Endothelial cell of umbilical vein (primary cell): ENCODE results near the gene UQCR10. TPM values are rescaled to one million over a fixed set of nuclear protein-coding genes. Genes with fewer than 3 reads are reported as not detected.
"Not testable (repeated sequence)": the region's sequence is repeated elsewhere in the genome, so short reads cannot be mapped to it uniquely, and the experiment has no call there.

ENCODE experiments used
- BruUV-seq: library from RNA; stranded (reverse); fragments of 400-500 nt; replicated peaks from 2 replicates; lab custom pipeline; 2021; lab: Mats Ljungman, UMichigan
- CTCF ChIA-PET: fragments of 300-600, 350-600 bp; sonication (Branson Sonifier 250); formaldehyde crosslinking; loops from one replicate; lab custom pipeline; 2021; ENCODE audit warnings: antibody characterized with exemption, inconsistent platforms; lab: Charles Lee
- POLR2A ChIA-PET: fragments of 300-600, 350-600 bp; sonication (Branson Sonifier 250); formaldehyde crosslinking; loops from one replicate; lab custom pipeline; 2021; ENCODE audit warnings: antibody characterized with exemption, inconsistent platforms; lab: Charles Lee
- DNase-seq: peaks from one replicate; pipeline ENCODE4 v3.0.0-alpha.2; 2011; ENCODE audit warnings: low read depth, low spot score
- FAIRE-seq: peaks from 2 replicates; lab custom pipeline; 2011; peaks lifted over from hg19 to GRCh38; lab: Jason Lieb, UNC
- H2AFZ ChIP-seq: 2 replicates; pipeline ENCODE4 v1.6.0; 2012; ENCODE audit warnings: low read depth, low read length, control low read depth, inconsistent platforms
- H3K27ac ChIP-seq: 2 replicates; pipeline ENCODE4 v1.5.1; 2011; ENCODE audit warnings: low read depth, mild to moderate bottlenecking, control low read depth, low read length, moderate library complexity; ENCODE audit not compliant: insufficient read depth
- H3K27me3 ChIP-seq, 2 experiments: 2 replicates each; pipeline versions ENCODE4 v1.6.0 to v1.6.1; 2011; ENCODE audit warnings: low read length in 2 of 2, mixed read lengths in 1 of 2; ENCODE audit not compliant: control insufficient read depth in 2 of 2, insufficient read depth in 2 of 2
- H3K36me3 ChIP-seq, 2 experiments: 2 replicates in 1 of 2; 3 replicates in 1 of 2; pipeline ENCODE4 v1.5.1; 2011; ENCODE audit warnings: low read length in 2 of 2, mild to moderate bottlenecking in 1 of 2, moderate library complexity in 1 of 2; ENCODE audit not compliant: control insufficient read depth in 2 of 2, insufficient read depth in 2 of 2; ENCODE audit errors: extremely low read depth in 1 of 2
- H3K4me1 ChIP-seq: 3 replicates; pipeline ENCODE4 v1.5.1; 2011; ENCODE audit warnings: mild to moderate bottlenecking, low read length; ENCODE audit not compliant: control insufficient read depth, insufficient read depth; ENCODE audit errors: extremely low read depth
- H3K4me2 ChIP-seq: 2 replicates; pipeline ENCODE4 v1.6.1; 2011; ENCODE audit warnings: low read length, control low read depth, mixed read lengths; ENCODE audit not compliant: insufficient read depth
- H3K4me3 ChIP-seq, 3 experiments: fragments of 200-600 bp in 1 of 3; sonication (generic), shearing (Covaris generic) in 1 of 3; replicated peaks in 1 of 3; 2 replicates each; pipeline ENCODE4 v1.5.1; 2011 to 2016; ENCODE audit warnings: control low read depth in 3 of 3, low read length in 3 of 3, mild to moderate bottlenecking in 2 of 3, inconsistent platforms in 1 of 3, low read depth in 1 of 3, moderate library complexity in 1 of 3; ENCODE audit not compliant: insufficient read depth in 1 of 3
- H3K79me2 ChIP-seq: 2 replicates; pipeline ENCODE4 v1.6.0; 2012; ENCODE audit warnings: low read length, inconsistent platforms; ENCODE audit not compliant: control insufficient read depth, insufficient read depth
- H3K9ac ChIP-seq: replicated peaks from 2 replicates; pipeline ENCODE3; 2011; ENCODE audit warnings: low read length, control low read depth; ENCODE audit not compliant: insufficient read depth; ENCODE audit errors: extremely low read depth
- H3K9me1 ChIP-seq: replicated peaks from 3 replicates; pipeline ENCODE4 v1.6.0; 2011; ENCODE audit warnings: mild to moderate bottlenecking, low read length; ENCODE audit not compliant: control insufficient read depth, insufficient read depth; ENCODE audit errors: extremely low read depth
- H3K9me3 ChIP-seq: replicated peaks from 2 replicates; pipeline ENCODE4 v1.5.1; 2012; ENCODE audit warnings: low read length, inconsistent platforms; ENCODE audit not compliant: control insufficient read depth, insufficient read depth
- H4K20me1 ChIP-seq: replicated peaks from 2 replicates; pipeline ENCODE3; 2011; ENCODE audit warnings: mild to moderate bottlenecking, low read length; ENCODE audit not compliant: control insufficient read depth, insufficient read depth; ENCODE audit errors: extremely low read depth
- EZH2 ChIP-seq: IDR thresholded peaks from 2 replicates; pipeline ENCODE4 v1.6.1; 2012; ENCODE audit warnings: borderline replicate concordance, low read depth, mild to moderate bottlenecking, moderate library complexity, low read length, inconsistent platforms; ENCODE audit not compliant: severe bottlenecking
- FOS ChIP-seq: IDR thresholded peaks from 2 replicates; pipeline ENCODE4 v1.6.1; 2011; ENCODE audit warnings: mild to moderate bottlenecking, low read length, moderate library complexity, borderline replicate concordance; ENCODE audit not compliant: insufficient read depth
- GATA2 ChIP-seq: IDR thresholded peaks from 2 replicates; pipeline ENCODE4 v1.7.0; 2011; ENCODE audit warnings: low read depth, mild to moderate bottlenecking, moderate library complexity, mixed read lengths, low read length; ENCODE audit not compliant: insufficient read length, insufficient read depth
- JUN ChIP-seq: IDR thresholded peaks from 2 replicates; pipeline ENCODE4 v1.6.1; 2011; ENCODE audit warnings: borderline replicate concordance, low read depth; ENCODE audit not compliant: insufficient read length, insufficient read depth
- MAX ChIP-seq: IDR thresholded peaks from 2 replicates; pipeline ENCODE4 v1.6.1; 2011; ENCODE audit not compliant: insufficient read depth, insufficient read length
- MYC ChIP-seq: IDR thresholded peaks from one replicate; pipeline ENCODE4 v1.6.1; 2011; ENCODE audit warnings: mild to moderate bottlenecking, low read depth, low read length
- POLR2A ChIP-seq: IDR thresholded peaks from 2 replicates; pipeline ENCODE4 v1.6.1; 2012; ENCODE audit warnings: low read depth, mild to moderate bottlenecking, control low read depth, low read length
- POLR2AphosphoS5 ChIP-seq: IDR thresholded peaks from 2 replicates; pipeline ENCODE4 v1.6.1; 2012; ENCODE audit warnings: low read depth, mild to moderate bottlenecking, control low read depth, low read length, moderate library complexity; ENCODE audit not compliant: insufficient read depth
- dilution Hi-C: fragments of 300-500 bp; cut with MboI; formaldehyde crosslinking; loops from one replicate; pipeline ENCODE4 v1.15.0; 2019; ENCODE audit warnings: low sequenced_read_pairs; ENCODE audit not compliant: extremely low pct_ligation_motif_present
- intact Hi-C: fragments of 100-400 bp; cut with micrococcal nuclease; formaldehyde crosslinking; loops from one replicate; pipeline ENCODE4 v1.10.0; 2022
- polyA plus RNA-seq, 4 experiments: library from polyadenylated mRNA; depleted of rRNA in 3 of 4; stranded (reverse) in 3 of 4; unstranded in 1 of 4; fragments of >200 nt; gene quantifications; 2 replicates each; pipeline versions ENCODE4 v1.2.1 to v1.2.3, GENCODE V29; 2011 to 2012; ENCODE audit warnings: missing spikeins in 1 of 4
- total RNA-seq: library from RNA; stranded (reverse); gene quantifications from 2 replicates; pipeline ENCODE4 v1.2.3, GENCODE V29; 2021
- TF ChIP-seq, protein P1 (sequence below), 2 donors: IDR thresholded peaks; 1 replicate in 1 of 2; 2 replicates in 1 of 2; pipeline ENCODE4 v1.5.1; 2011; ENCODE audit warnings: low read length in 2 of 2, mild to moderate bottlenecking in 2 of 2, moderate library complexity in 2 of 2, control low read depth in 1 of 2, inconsistent platforms in 1 of 2, low read depth in 1 of 2; ENCODE audit not compliant: insufficient read depth in 1 of 2; ENCODE audit errors: extremely low read depth in 1 of 2

The UQCR10 gene
- total and polyA plus RNA-seq, 2 donors (not counting 3 experiments of a cell fraction or from before 2014, with no cell fraction given): 96.6 to 196 TPM

DNA sequence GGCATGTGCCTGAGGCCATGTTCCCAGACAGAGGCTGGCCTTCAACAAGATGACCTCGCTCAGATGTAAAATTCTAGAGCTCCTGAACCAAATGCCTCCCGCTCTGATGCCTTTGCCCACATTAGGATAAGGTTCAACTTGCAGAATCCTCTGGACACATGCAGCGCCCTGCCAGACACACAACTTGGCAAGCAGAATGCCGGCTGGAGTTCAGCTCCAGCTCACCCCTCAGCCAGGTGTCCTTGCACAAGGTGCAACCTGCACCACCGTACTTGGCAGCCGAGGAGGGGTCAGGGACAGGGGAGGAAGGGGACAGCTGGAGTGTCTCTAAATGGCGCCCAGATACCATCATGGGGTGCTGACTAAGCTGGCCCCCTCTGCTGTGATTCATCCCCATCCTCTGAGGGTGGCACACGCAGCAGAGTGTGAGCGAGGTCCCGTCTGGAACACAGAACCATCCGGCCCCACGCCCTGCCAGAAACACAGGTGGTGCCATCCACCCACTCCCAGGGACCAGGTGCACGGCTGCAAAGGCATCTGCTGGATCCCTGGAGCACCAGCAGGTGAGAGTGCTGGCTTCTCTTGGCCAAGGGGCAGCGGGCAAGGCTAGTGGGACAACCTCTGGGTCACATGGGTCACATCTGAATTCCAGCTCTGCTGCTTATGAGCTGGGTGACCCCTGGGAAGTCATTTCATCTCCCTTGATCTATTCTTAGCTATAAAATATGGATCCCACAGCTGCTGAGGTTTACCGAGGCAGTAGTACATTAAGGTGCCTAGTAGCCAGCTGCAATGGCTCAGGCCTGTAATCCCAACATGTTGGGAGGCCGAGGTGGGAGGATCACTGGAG, 13.1 kb upstream of the UQCR10 start:
- no peak overlapping the region for H3K4me3 ChIP-seq
- DNase-seq (no peak), FAIRE-seq (no peak)
- H2AFZ ChIP-seq: no peak overlapping the region
- H3K9me3 ChIP-seq: no peaks in the 10 kb centered on the region
- BruUV-seq: no TSS peak
- no peak overlapping the region for H3K27ac ChIP-seq
- no peak overlapping the region for H3K9ac ChIP-seq
- no peaks in the 10 kb centered on the region for H3K9me1 ChIP-seq
- no peak overlapping the region for H3K4me2 ChIP-seq
- TF ChIP-seq GATA2: no peak
- TF ChIP-seq FOS: no peak
- TF ChIP-seq, protein P1, sequence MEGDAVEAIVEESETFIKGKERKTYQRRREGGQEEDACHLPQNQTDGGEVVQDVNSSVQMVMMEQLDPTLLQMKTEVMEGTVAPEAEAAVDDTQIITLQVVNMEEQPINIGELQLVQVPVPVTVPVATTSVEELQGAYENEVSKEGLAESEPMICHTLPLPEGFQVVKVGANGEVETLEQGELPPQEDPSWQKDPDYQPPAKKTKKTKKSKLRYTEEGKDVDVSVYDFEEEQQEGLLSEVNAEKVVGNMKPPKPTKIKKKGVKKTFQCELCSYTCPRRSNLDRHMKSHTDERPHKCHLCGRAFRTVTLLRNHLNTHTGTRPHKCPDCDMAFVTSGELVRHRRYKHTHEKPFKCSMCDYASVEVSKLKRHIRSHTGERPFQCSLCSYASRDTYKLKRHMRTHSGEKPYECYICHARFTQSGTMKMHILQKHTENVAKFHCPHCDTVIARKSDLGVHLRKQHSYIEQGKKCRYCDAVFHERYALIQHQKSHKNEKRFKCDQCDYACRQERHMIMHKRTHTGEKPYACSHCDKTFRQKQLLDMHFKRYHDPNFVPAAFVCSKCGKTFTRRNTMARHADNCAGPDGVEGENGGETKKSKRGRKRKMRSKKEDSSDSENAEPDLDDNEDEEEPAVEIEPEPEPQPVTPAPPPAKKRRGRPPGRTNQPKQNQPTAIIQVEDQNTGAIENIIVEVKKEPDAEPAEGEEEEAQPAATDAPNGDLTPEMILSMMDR (IDR thresholded peaks at IDR 0.05; ENCODE audit: extremely low read depth in 1 of 2, insufficient read depth in 1 of 2, low read depth in 1 of 2, low read length in 2 of 2): no peak
- TF ChIP-seq MYC: no peak
- no peak for TF ChIP-seq POLR2A
- no peak for TF ChIP-seq JUN
- no peak for TF ChIP-seq EZH2
- no peak for TF ChIP-seq POLR2AphosphoS5
- TF ChIP-seq MAX: no peak
- POLR2A ChIA-PET: no interaction called here
- intact Hi-C loops: no loop called here
- CTCF ChIA-PET: interaction anchor here (0.6 to 1.3 kb wide), 2 partner anchors 52 to 118 kb away, joined by 3 read pairs; no protein-coding TSS in a partner anchor
- no peaks in the 10 kb centered on the region for H3K36me3 ChIP-seq
- H3K79me2 ChIP-seq: no peaks in the 10 kb centered on the region
- H4K20me1 ChIP-seq: no peaks in the 10 kb centered on the region
- no peaks in the 10 kb centered on the region for H3K27me3 ChIP-seq
- dilution Hi-C loops: no loop called here
- no peaks in the 10 kb centered on the region for H3K4me1 ChIP-seq

DNA sequence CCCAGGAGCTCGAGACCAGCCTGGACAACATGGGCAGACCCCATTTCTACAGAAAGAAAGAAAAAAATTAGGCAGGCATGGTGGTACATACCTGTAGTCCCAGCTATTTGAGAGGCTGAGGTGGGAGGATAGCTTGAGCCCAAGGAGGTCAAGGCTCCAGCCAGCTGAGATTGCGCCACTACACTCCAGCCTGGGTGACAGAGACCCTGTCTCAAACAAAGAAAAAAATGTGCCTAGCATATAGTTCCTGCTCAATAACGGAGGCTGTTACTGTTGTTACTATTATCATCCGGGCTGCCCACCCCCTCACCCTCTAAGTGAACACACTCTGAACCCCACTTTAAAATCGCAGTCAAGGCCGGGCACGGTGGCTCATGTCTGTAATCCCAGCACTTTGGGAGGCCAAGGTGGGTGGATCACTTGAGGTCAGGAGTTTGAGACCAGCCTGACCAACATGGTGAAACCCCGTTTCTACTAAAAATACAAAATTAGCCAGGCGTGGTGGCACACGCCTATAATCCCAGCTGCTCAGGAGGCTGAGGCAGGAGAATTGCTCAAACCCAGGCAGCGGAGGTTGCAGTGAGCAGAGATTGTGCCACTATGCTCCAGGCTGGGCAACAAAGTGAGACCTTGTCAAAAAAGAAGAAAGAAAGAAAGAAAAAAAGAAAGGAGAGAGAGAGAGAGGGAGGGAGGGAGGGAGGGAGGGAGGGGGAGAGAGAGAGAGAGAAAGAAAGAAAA, 12.3 kb upstream of the UQCR10 start:
- H3K4me2 ChIP-seq, H4K20me1 ChIP-seq, H2AFZ ChIP-seq, H3K4me1 ChIP-seq, H3K9ac ChIP-seq, H3K36me3 ChIP-seq, H3K79me2 ChIP-seq, H3K9me3 ChIP-seq, H3K27ac ChIP-seq, H3K4me3 ChIP-seq, FAIRE-seq, H3K27me3 ChIP-seq, DNase-seq, dilution Hi-C loops, POLR2A ChIA-PET, intact Hi-C loops, BruUV-seq, H3K9me1 ChIP-seq: not testable (repeated sequence)
- CTCF ChIA-PET: interaction anchor here (1.3 to 1.7 kb wide), 3 partner anchors 10 to 250 kb away, joined by 3 to 4 read pairs (median 3); no protein-coding TSS in a partner anchor
